ENCODE measurements around the gene MEGF11. TPM values are rescaled to one million over a fixed set of nuclear protein-coding genes. Genes with fewer than 3 reads are reported as not detected.

The MEGF11 gene
- polyA plus RNA-seq (2011; rRNA removed) (0.25 and 0.33 TPM in 2 replicates), polyA plus RNA-seq (2017; fragmentation: RNase III; extraction: RNeasy Plus Mini Kit Qiagen cat#74134 plus additional on column Dnase treatment) (0.31 to 0.49 TPM (median 0.37 TPM) in 3 replicates), polyA minus RNA-seq (2011; rRNA and poly(A)+ RNA removed) (0.44 and 0.74 TPM in 2 replicates)
- 0.24 and 0.51 TPM in 2 replicates for polyA plus RNA-seq (2012; cell fraction: cytosol; rRNA removed)
- polyA plus RNA-seq (2012; cell fraction: nucleus; rRNA removed) = 0.72 and 0.78 TPM in 2 replicates

GRCh38 chr15:66253418-66254088 is at the start of gene MEGF11:
TSS of gene MEGF11 (minus strand) at chr15:66253750. CDS start at chr15:66128403, 125,347 bp downstream.
- ATAC-seq (peak; percentile 52 to 74), DNase-seq (ENCODE audit: low read depth in 1 of 2, low spot score in 1 of 2) (peak; percentile 42 to 67), FAIRE-seq (no peak)
- WGBS (ENCODE audit: missing lambda C conversion rate) = 15% methylated on average over 33 of the region's 64 CpGs
- ChIA-PET CTCF (interaction anchor here (0.9 to 4.8 kb wide), 4 partner anchors 9 to 34 kb away, joined by 3 to 29 read pairs (median 6); no protein-coding TSS in a partner anchor), POLR2A (no interaction called here)
- no peak for TF ChIP-seq BHLHE40 (IDR thresholded peaks at IDR 0.05; ENCODE audit: low read depth, low read length)
- TF ChIP-seq, protein P1, sequence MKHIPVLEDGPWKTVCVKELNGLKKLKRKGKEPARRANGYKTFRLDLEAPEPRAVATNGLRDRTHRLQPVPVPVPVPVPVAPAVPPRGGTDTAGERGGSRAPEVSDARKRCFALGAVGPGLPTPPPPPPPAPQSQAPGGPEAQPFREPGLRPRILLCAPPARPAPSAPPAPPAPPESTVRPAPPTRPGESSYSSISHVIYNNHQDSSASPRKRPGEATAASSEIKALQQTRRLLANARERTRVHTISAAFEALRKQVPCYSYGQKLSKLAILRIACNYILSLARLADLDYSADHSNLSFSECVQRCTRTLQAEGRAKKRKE (CRISPR knock-in tag; IDR thresholded peaks at IDR 0.05; ENCODE audit: low read depth) = no peak
- no peak for TF ChIP-seq SMC3 (IDR thresholded peaks at IDR 0.05)
- no peak for TF ChIP-seq EHMT2 (IDR thresholded peaks at IDR 0.05; ENCODE audit: low read depth)
- TF ChIP-seq PHF8 (IDR thresholded peaks at IDR 0.05; ENCODE audit: borderline replicate concordance, low read depth) = no peak
- TF ChIP-seq, protein P2, sequence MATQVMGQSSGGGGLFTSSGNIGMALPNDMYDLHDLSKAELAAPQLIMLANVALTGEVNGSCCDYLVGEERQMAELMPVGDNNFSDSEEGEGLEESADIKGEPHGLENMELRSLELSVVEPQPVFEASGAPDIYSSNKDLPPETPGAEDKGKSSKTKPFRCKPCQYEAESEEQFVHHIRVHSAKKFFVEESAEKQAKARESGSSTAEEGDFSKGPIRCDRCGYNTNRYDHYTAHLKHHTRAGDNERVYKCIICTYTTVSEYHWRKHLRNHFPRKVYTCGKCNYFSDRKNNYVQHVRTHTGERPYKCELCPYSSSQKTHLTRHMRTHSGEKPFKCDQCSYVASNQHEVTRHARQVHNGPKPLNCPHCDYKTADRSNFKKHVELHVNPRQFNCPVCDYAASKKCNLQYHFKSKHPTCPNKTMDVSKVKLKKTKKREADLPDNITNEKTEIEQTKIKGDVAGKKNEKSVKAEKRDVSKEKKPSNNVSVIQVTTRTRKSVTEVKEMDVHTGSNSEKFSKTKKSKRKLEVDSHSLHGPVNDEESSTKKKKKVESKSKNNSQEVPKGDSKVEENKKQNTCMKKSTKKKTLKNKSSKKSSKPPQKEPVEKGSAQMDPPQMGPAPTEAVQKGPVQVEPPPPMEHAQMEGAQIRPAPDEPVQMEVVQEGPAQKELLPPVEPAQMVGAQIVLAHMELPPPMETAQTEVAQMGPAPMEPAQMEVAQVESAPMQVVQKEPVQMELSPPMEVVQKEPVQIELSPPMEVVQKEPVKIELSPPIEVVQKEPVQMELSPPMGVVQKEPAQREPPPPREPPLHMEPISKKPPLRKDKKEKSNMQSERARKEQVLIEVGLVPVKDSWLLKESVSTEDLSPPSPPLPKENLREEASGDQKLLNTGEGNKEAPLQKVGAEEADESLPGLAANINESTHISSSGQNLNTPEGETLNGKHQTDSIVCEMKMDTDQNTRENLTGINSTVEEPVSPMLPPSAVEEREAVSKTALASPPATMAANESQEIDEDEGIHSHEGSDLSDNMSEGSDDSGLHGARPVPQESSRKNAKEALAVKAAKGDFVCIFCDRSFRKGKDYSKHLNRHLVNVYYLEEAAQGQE (IDR thresholded peaks at IDR 0.05) = no peak
- H3K9me3 ChIP-seq = no peaks in the 10 kb centered on the region
- peak within 1 kb of the TSS; percentile 55 for H3K4me3 ChIP-seq
- H3K4me1 ChIP-seq = no peaks in the 10 kb centered on the region
- peak within 1 kb of the TSS; percentile 35 to 77; a peak in 4 of 6 replicates for H3K27ac ChIP-seq
- H3K4me2 ChIP-seq = peak within 1 kb of the TSS; percentile 86

- CTCF ChIA-PET = interaction anchor here (0.9 to 1.2 kb wide), 4 partner anchors 9 to 195 kb away, joined by 3 to 6 read pairs (median 4); partner anchors contain the start of gene SNAPC5
- H3K27ac ChIP-seq = no peak overlapping the region
- ATAC-seq = no peak
- no peak overlapping the region for H3K4me2 ChIP-seq
- no peaks in the 10 kb centered on the region for H3K9me3 ChIP-seq
- DNase-seq (ENCODE audit: low read depth in 1 of 2, low spot score in 1 of 2) = no peak
- TF ChIP-seq FOXS1 (CRISPR knock-in tag; IDR thresholded peaks at IDR 0.05) (no peak), HOXA7 (CRISPR knock-in tag; IDR thresholded peaks at IDR 0.05) (no peak), ZFP36 (IDR thresholded peaks at IDR 0.05; ENCODE audit: borderline replicate concordance, partially characterized antibody) (peak; percentile 12), JUNB (IDR thresholded peaks at IDR 0.05) (no peak), POLR2A (IDR thresholded peaks at IDR 0.05; ENCODE audit: low read length) (no peak), EHF (CRISPR knock-in tag; IDR thresholded peaks at IDR 0.05) (no peak), GATA3 (IDR thresholded peaks at IDR 0.05; ENCODE audit: borderline replicate concordance) (no peak)
- TF ChIP-seq, protein P2 (IDR thresholded peaks at IDR 0.05) = no peak
- WGBS (ENCODE audit: missing lambda C conversion rate) = 85% methylated on average over 5 of the region's 5 CpGs
- no peak for FAIRE-seq
- H3K4me1 ChIP-seq = no peaks in the 10 kb centered on the region
- H3K4me3 ChIP-seq = no peak overlapping the region
- POLR2A ChIA-PET = interaction anchor here (0.7 kb wide), 1 partner anchor 9 kb away, joined by 3 read pairs; the partner anchor contains the start of gene DIS3L
These were observed 49.1 kb upstream of the MEGF11 start for GRCh38 chr15:66302489-66303278.
